GM12878 (cell line): ENCODE measurements around the gene CCDC87.

ENCODE experiments used
- ATF7 ChIP-seq: fragments of 450-650 bp; IDR thresholded peaks from 2 replicates; pipeline ENCODE4 v1.6.1; 2016; ENCODE audit warnings: low read depth, mild to moderate bottlenecking
- BHLHE40 ChIP-seq, 2 experiments: fragments of 450-650 bp in 1 of 2; IDR thresholded peaks; 2 replicates each; pipeline ENCODE4 v1.6.1; 2011 to 2017; ENCODE audit warnings: low read depth in 2 of 2, borderline replicate concordance in 1 of 2, improper control_type of control experiment in 1 of 2, low read length in 1 of 2, mild to moderate bottlenecking in 1 of 2
- CBX3 ChIP-seq: fragments of 200-600 bp; sonication (generic); IDR thresholded peaks from 2 replicates; pipeline ENCODE4 v1.6.1; 2016; ENCODE audit warnings: low read depth, borderline replicate concordance
- FOS ChIP-seq: IDR thresholded peaks from 3 replicates; pipeline ENCODE4 v1.6.1; 2011; ENCODE audit warnings: borderline replicate concordance; ENCODE audit not compliant: insufficient read length; ENCODE audit errors: extremely low read depth
- POLR2A ChIP-seq: IDR thresholded peaks from 2 replicates; pipeline ENCODE4 v1.6.1; 2011; ENCODE audit warnings: low read depth, mild to moderate bottlenecking, low read length
- ZNF24 ChIP-seq: fragments of 450-650 bp; IDR thresholded peaks from 2 replicates; pipeline ENCODE4 v1.6.1; 2017; ENCODE audit warnings: antibody characterized with exemption, mild to moderate bottlenecking
- TF ChIP-seq, protein P1 (sequence below): IDR thresholded peaks from 2 replicates; pipeline ENCODE4 v1.6.1; 2012; ENCODE audit warnings: low read depth, low read length, improper control_type of control experiment
- TF ChIP-seq, protein P2 (sequence below), 3 experiments: IDR thresholded peaks in 2 of 3; conservative IDR thresholded peaks in 1 of 3; 2 replicates each; pipeline ENCODE4 v1.5.1; 2011; ENCODE audit warnings: low read depth in 3 of 3, low read length in 3 of 3, mild to moderate bottlenecking in 3 of 3, control low read depth in 2 of 3, moderate library complexity in 2 of 3, inconsistent platforms in 1 of 3, mixed read lengths in 1 of 3; ENCODE audit not compliant: control insufficient read depth in 2 of 3, insufficient read depth in 1 of 3; ENCODE audit errors: extremely low read depth in 1 of 3

GRCh38 chr11:66569076-66569475 lies 23.8 kb downstream of the CCDC87 start:
- TF ChIP-seq POLR2A (no peak), ATF7 (no peak), CBX3 (no peak), FOS (no peak), ZNF24 (no peak), BHLHE40 (IDR thresholded peaks at IDR 0.05; ENCODE audit: borderline replicate concordance in 1 of 2, low read depth in 2 of 2, low read length in 1 of 2) (no peak)
- TF ChIP-seq, protein P1, sequence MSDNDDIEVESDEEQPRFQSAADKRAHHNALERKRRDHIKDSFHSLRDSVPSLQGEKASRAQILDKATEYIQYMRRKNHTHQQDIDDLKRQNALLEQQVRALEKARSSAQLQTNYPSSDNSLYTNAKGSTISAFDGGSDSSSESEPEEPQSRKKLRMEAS: no peak
- TF ChIP-seq, protein P2, sequence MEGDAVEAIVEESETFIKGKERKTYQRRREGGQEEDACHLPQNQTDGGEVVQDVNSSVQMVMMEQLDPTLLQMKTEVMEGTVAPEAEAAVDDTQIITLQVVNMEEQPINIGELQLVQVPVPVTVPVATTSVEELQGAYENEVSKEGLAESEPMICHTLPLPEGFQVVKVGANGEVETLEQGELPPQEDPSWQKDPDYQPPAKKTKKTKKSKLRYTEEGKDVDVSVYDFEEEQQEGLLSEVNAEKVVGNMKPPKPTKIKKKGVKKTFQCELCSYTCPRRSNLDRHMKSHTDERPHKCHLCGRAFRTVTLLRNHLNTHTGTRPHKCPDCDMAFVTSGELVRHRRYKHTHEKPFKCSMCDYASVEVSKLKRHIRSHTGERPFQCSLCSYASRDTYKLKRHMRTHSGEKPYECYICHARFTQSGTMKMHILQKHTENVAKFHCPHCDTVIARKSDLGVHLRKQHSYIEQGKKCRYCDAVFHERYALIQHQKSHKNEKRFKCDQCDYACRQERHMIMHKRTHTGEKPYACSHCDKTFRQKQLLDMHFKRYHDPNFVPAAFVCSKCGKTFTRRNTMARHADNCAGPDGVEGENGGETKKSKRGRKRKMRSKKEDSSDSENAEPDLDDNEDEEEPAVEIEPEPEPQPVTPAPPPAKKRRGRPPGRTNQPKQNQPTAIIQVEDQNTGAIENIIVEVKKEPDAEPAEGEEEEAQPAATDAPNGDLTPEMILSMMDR (IDR thresholded peaks at IDR 0.05 in 2 of 3, conservative IDR thresholded peaks at IDR 0.05 in 1 of 3; ENCODE audit: control insufficient read depth in 2 of 3, extremely low read depth in 1 of 3, insufficient read depth in 1 of 3, low read depth in 3 of 3, low read length in 3 of 3): no peak
